Renal pelvis (tissue), 4 donors: ENCODE data around the gene CCL18. TPM values are rescaled to one million over a fixed set of nuclear protein-coding genes. Genes with fewer than 3 reads are reported as not detected.
"Not testable (repeated sequence)": the region's sequence is repeated elsewhere in the genome, so short reads cannot be mapped to it uniquely, and the experiment has no call there.

Experiments
- DNase-seq: peaks from one replicate; pipeline ENCODE4 v3.0.0-alpha.2; 2013
- polyA plus RNA-seq, 3 donors: library from polyadenylated mRNA; unstranded; fragments of 120-200 nt; gene quantifications; one replicate each; pipeline ENCODE4 v1.2.1, GENCODE V29; 2013; ENCODE audit not compliant: insufficient read length in 3 of 3

CCL18 gene
- polyA plus RNA-seq, 3 donors = not detected

DNA sequence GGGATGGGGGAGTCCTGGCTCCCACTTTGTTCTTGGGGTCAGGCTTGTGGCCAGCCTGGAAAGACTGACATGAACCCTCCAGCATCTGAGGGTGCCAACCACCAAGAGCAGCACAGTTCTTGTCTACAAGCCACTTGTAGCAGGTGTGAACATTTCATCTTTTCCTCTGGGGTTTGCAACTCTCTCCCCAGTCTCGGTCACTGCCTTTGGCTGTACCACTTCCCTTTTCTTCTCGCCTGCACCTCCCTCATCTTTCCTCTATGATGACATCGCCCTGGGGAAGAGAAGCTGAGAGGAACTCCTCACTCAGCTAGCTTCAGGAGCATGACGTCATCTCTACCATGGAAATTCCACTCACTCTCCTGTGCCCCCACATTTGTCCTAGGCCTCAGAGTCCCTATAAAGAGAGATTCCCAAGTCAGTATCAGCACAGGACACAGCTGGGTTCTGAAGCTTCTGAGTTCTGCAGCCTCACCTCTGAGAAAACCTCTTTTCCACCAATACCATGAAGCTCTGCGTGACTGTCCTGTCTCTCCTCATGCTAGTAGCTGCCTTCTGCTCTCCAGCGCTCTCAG, 39.4 kb downstream of the CCL18 start, which contains the start of gene CCL4:
TSS of gene CCL4 (plus strand) at position 427 of the 575 bp plus-strand sequence. CDS start at position 506, 79 bp downstream.
- DNase-seq = not testable (repeated sequence)

- DNase-seq = not testable (repeated sequence)
These were observed 40.2 kb downstream of the CCL18 start for GRCh38 chr17:36104246-36104645.

- DNase-seq = no peak
These were observed 40.7 kb downstream of the CCL18 start for GRCh38 chr17:36104701-36105181.

DNA sequence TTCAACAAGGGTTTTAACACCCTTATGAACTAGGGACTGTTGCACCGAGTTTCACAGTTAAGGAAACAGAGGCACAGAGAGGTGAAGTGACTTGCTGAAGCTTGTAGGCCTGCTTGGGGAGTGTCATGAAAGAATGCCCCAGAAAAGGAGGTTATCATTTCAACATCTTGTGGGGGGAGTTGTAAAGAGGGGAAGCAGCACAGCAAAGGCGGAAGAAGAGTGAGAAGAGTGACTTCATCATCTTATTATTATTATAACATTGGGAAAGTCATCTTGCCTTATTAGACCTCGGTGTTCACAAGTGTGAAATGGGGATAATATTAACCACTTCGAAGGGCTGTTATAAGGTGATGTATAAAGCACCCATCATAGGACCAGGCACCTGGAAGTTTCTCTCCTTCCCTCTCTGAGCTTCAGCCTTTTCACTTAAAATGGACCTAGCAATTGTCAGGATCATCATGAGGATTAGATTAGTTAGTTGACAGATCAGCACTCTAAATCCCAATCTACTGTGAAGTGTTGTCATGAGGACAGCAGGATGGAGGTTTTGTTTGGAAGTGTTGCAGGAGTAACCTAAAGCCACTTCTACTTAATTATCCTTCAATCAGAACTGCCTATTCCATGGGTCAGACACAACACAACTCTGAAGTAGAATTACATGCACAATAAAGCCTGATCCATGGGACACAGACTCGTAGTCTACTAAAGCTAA, 41.9 kb downstream of the CCL18 start:
- no peak for DNase-seq

DNA sequence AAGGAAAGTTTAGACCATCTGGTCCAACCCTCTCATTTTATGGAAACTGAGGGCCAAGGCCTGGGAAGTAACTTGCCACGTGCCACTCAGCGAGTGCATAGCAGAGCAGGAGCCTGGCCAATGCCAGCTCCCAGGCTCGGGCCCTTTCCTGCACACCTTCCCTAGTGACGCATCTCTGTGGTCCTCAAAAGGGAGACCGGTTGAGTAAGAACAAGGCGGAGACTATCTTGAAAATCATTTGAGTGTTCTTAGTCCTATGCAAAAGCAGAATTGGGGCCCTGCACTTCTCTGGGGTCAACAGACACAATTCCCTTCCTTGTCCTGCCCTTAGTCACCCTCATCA, 42.4 kb downstream of the CCL18 start:
- DNase-seq = no peak

- no peak for DNase-seq
These were observed 43.6 kb downstream of the CCL18 start for GRCh38 chr17:36107660-36108059.

DNA sequence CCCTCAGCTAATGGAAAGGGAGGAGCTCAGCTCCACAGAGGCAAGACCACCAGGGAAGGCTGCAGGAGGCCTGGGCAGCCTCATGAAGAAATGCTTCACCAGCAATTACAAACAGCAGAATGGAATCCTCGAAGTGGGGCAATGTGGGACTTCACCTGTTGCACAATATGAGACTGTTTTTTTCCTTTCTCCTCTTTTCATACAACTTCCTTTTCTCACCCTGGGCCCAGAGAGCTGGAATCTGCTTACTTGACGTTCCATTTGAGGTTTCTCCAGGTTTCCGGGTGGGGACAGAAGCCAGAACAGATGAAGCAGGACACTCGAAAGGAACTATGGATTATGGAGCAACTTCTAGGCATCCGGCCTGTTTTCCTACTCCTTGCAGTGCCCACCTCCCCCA, 44.2 kb downstream of the CCL18 start:
- DNase-seq = not testable (repeated sequence)

GRCh38 chr17:36111068-36111490, 47.0 kb downstream of the CCL18 start:
- no peak for DNase-seq

GRCh38 chr17:36112572-36112971, 48.5 kb downstream of the CCL18 start:
- DNase-seq = no peak

- DNase-seq = not testable (repeated sequence)
These were observed 49.1 kb downstream of the CCL18 start for GRCh38 chr17:36113131-36113530.

- DNase-seq = not testable (repeated sequence)
These were observed 51.0 kb downstream of the CCL18 start for GRCh38 chr17:36114971-36115648.

DNA sequence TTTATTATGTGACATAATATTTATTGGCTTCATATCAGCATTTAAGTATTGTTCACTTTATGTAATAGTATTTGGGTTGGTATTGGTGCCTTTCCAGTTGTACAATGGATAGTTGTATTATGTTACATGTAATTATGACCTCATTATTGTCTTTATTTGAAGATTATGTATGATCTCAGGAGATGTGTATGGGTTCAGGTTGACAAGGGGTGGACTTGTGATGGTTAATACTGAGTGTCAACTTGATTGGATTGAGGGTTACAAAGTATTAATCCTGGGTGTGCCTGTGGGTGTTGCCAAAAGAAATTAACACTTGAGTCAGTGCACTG, 51.5 kb downstream of the CCL18 start:
- not testable (repeated sequence) for DNase-seq

- no peak for DNase-seq
These were observed 53.7 kb downstream of the CCL18 start for GRCh38 chr17:36117505-36118382.

DNA sequence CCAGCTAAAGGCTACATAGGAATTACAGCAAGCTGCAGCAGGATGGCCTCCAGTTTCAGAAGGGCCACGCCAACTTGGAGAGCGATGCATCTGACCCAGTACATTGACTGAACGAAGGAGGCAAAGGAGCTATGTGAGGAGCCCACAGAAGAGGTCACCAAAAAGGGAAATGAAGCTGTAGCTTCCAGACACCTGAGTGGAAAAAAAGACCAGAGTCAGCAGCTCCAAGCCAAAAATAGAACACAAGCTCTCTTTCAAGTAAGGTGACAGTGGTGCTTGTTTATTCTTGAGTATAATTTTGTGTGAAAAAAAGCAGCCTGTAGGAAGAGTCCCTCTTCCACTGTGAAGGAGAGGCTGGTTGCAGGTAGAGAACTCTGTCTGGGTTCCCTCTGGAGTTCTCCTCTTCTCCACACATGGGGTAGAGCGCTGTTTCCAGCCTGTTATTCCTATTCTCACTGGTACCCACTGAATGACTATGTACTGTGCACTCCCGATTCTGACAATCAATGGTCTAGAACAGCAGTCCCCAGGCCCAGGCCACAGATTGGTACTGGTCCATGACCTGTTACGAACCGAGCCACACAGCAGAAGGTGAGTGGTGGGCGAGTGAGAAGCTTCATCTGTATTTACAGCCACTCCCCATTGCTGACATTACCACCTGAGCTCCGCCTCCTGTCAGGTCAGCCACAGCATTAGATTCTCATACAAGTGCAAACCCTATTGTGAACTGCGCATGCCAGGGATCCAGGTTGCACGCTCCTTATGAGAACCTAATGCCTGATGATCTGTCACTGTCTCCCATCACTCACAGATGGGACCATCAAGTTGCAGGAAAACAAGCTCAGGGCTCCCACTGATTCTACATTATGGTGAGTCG, 54.6 kb downstream of the CCL18 start:
- DNase-seq = no peak

GRCh38 chr17:36120221-36120620, 56.1 kb downstream of the CCL18 start:
- DNase-seq = no peak

- not testable (repeated sequence) for DNase-seq
These were observed 57.0 kb downstream of the CCL18 start for GRCh38 chr17:36121099-36121498.

Other genes with a start within 250 kb of the CCL18 start
- gene HEATR9, start 195.4 kb upstream of the CCL18 start, polyA plus RNA-seq = under 1 TPM; 0.06 to 0.61 (median 0.16) TPM
- gene CCL5, start 183.9 kb upstream of the CCL18 start, polyA plus RNA-seq = 1 to 10 TPM in 2 of 3 donors, under 1 TPM in 1; 0.96 to 1.4 (median 1.4) TPM
- gene RDM1, start 133.5 kb upstream of the CCL18 start, polyA plus RNA-seq = 1 to 10 TPM; 2.5 to 4.0 (median 3.6) TPM
- gene LYZL6, start 120.6 kb upstream of the CCL18 start, polyA plus RNA-seq = not detected
- under 1 TPM; 0.17 to 0.42 (median 0.30) TPM for gene CCL16, start 82.8 kb upstream of the CCL18 start, polyA plus RNA-seq
- gene CCL14, start 77.5 kb upstream of the CCL18 start, polyA plus RNA-seq = 10 to 100 TPM; 18.3 to 23.1 (median 22.1) TPM
- 10 to 100 TPM in 1 of 3 donors, 1 to 10 TPM in 2; 5.2 to 10.5 (median 6.9) TPM for gene CCL15, start 62.7 kb upstream of the CCL18 start, polyA plus RNA-seq
- gene CCL23, start 46.3 kb upstream of the CCL18 start, polyA plus RNA-seq = under 1 TPM in 1 of 3 donors, not detected in 2; 0.56 TPM
- 1 to 10 TPM in 2 of 3 donors, under 1 TPM in 1; 0.65 to 2.6 (median 1.9) TPM for gene CCL3, start 25.9 kb downstream of the CCL18 start, polyA plus RNA-seq
- 1 to 10 TPM in 1 of 3 donors, under 1 TPM in 2; 0.73 to 1.3 (median 0.88) TPM for gene CCL4, start 39.6 kb downstream of the CCL18 start, polyA plus RNA-seq
- 10 to 100 TPM in 2 of 3 donors, 1 to 10 TPM in 1; 8.0 to 22.9 (median 13.6) TPM for gene TBC1D3B, start 112.4 kb downstream of the CCL18 start, polyA plus RNA-seq
- under 1 TPM; 0.65 to 0.73 (median 0.69) TPM for gene CCL3L1, start 132.5 kb downstream of the CCL18 start, polyA plus RNA-seq
- gene CCL4L2, start 146.8 kb downstream of the CCL18 start, polyA plus RNA-seq = under 1 TPM; 0.53 to 0.84 (median 0.83) TPM
- gene TBC1D3I, start 200.3 kb downstream of the CCL18 start, polyA plus RNA-seq = 1 to 10 TPM in 1 of 3 donors, under 1 TPM in 1, not detected in 1; 0.33 to 1.7 TPM